EL (cell line): ENCODE data around the gene MVP.
"Not testable (repeated sequence)": the region's sequence is repeated elsewhere in the genome, so short reads cannot be mapped to it uniquely, and the experiment has no call there.

Experiments
- DNase-seq: peaks from one replicate; pipeline ENCODE4 v3.0.0-alpha.2; 2016

The MVP gene

GRCh38 chr16:29876217-29876593 is 55.9 kb downstream of the MVP start:
- DNase-seq = peak; percentile 12

GRCh38 chr16:29876594-29877249 is 56.5 kb downstream of the MVP start:
- peak; percentile 21 for DNase-seq

GRCh38 chr16:29877266-29877961 is 57.2 kb downstream of the MVP start:
- DNase-seq = peak; percentile 65

- no peak for DNase-seq
Measured at GRCh38 chr16:29878172-29878571, 57.9 kb downstream of the MVP start.

- DNase-seq = no peak
Measured at GRCh38 chr16:29881050-29881449, 60.8 kb downstream of the MVP start.

- no peak for DNase-seq
Measured at GRCh38 chr16:29883987-29884386, 63.7 kb downstream of the MVP start.

- not testable (repeated sequence) for DNase-seq
Measured at GRCh38 chr16:29889372-29889771, 69.1 kb downstream of the MVP start.

GRCh38 chr16:29891525-29892457 is 71.5 kb downstream of the MVP start:
- no peak for DNase-seq

- DNase-seq = no peak
Measured at GRCh38 chr16:29892458-29892813, 72.2 kb downstream of the MVP start.

GRCh38 chr16:29893553-29893952 is 73.3 kb downstream of the MVP start:
- no peak for DNase-seq

- no peak for DNase-seq
Measured at GRCh38 chr16:29894352-29894751, 74.1 kb downstream of the MVP start.

GRCh38 chr16:29896841-29897240 is 76.6 kb downstream of the MVP start:
- DNase-seq = no peak

- no peak for DNase-seq
Measured at GRCh38 chr16:29897333-29897732, 77.1 kb downstream of the MVP start.
